Measurements from ENCODE around the gene CIROP. TPM values are rescaled to one million over a fixed set of nuclear protein-coding genes. Genes with fewer than 3 reads are reported as not detected.

The CIROP gene
- total RNA-seq, 4 donors from 2014 or later, result 0.19 TPM; not detected in 3

- Histone ChIP-seq H3K9me3 (no peaks in the 10 kb centered on the region), H3K4me3 (peak overlapping the region; percentile 61 to 81 (median 76)), H3K4me1 (peaks cover 23 to 47% (median 42%) of the 10 kb centered on the region in 4 donors), H3K27me3 (no peaks in the 10 kb centered on the region), H3K36me3 (peaks cover 31 to 49% (median 45%) of the 10 kb centered on the region in 4 donors), H3K27ac (replicated peaks in 1 of 4) (peak overlapping the region; percentile 73 to 83 (median 81))
- intact Hi-C loops (cut with DNase I), result loop anchor here (2.0 kb wide), 1 partner anchor 71 kb away; no protein-coding TSS in a partner anchor
- TF ChIP-seq POLR2A (IDR thresholded peaks at IDR 0.05; ENCODE audit: low read depth) (no peak), EP300 (IDR thresholded peaks at IDR 0.05) (no peak), POLR2AphosphoS5 (IDR thresholded peaks at IDR 0.05) (peak; percentile 55 to 58)
- TF ChIP-seq, protein P1, sequence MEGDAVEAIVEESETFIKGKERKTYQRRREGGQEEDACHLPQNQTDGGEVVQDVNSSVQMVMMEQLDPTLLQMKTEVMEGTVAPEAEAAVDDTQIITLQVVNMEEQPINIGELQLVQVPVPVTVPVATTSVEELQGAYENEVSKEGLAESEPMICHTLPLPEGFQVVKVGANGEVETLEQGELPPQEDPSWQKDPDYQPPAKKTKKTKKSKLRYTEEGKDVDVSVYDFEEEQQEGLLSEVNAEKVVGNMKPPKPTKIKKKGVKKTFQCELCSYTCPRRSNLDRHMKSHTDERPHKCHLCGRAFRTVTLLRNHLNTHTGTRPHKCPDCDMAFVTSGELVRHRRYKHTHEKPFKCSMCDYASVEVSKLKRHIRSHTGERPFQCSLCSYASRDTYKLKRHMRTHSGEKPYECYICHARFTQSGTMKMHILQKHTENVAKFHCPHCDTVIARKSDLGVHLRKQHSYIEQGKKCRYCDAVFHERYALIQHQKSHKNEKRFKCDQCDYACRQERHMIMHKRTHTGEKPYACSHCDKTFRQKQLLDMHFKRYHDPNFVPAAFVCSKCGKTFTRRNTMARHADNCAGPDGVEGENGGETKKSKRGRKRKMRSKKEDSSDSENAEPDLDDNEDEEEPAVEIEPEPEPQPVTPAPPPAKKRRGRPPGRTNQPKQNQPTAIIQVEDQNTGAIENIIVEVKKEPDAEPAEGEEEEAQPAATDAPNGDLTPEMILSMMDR (IDR thresholded peaks at IDR 0.05), result peak in 2 of 3 experiments; percentile 92 to 96
- WGBS, result under 1% methylated on average over 27 of the region's 51 CpGs
- DNase-seq (ENCODE audit: extremely low spot score), result peak; percentile 96
These were observed 46.8 kb downstream of the CIROP start for GRCh38 chr14:23057757-23058653.

- Histone ChIP-seq H3K27me3 (no peaks in the 10 kb centered on the region), H3K27ac (replicated peaks in 1 of 4) (peak within 1 kb of the TSS; percentile 73 to 83 (median 81)), H3K4me3 (peak within 1 kb of the TSS; percentile 61 to 81 (median 76)), H3K4me1 (peaks cover 18 to 43% (median 36%) of the 10 kb centered on the region in 4 donors), H3K9me3 (no peaks in the 10 kb centered on the region), H3K36me3 (peaks cover 28 to 40% (median 37%) of the 10 kb centered on the region in 4 donors)
- intact Hi-C loops (cut with DNase I), result no loop called here
- WGBS, result 7% methylated on average over 16 of the region's 73 CpGs
- TF ChIP-seq, protein P1 (IDR thresholded peaks at IDR 0.05), result no peak
- TF ChIP-seq EP300 (IDR thresholded peaks at IDR 0.05), result no peak
- no peak for TF ChIP-seq POLR2A (IDR thresholded peaks at IDR 0.05; ENCODE audit: low read depth)
- peak in 1 of 2 donors; percentile 20 for TF ChIP-seq POLR2AphosphoS5 (IDR thresholded peaks at IDR 0.05)
- no peak for DNase-seq (ENCODE audit: extremely low spot score)
These were observed 47.6 kb downstream of the CIROP start, which contains the start of gene CDH24 for GRCh38 chr14:23056956-23057756. Gene CDH24 (minus strand): TSS chr14:23057520. CDS start chr14:23055733, 1,787 bp downstream.

- H3K4me3 ChIP-seq, result peak overlapping the region; percentile 61 to 81 (median 76)
- peak overlapping the region in 3 of 4 donors; percentile 8 to 82 (median 39) for H3K27ac ChIP-seq (replicated peaks in 1 of 4)
- H3K9me3 ChIP-seq, result no peaks in the 10 kb centered on the region
- no peaks in the 10 kb centered on the region for H3K27me3 ChIP-seq
- TF ChIP-seq POLR2AphosphoS5 (IDR thresholded peaks at IDR 0.05), result peak in 1 of 2 donors; percentile 28
- TF ChIP-seq, protein P1 (IDR thresholded peaks at IDR 0.05), result peak; percentile 56 to 78 (median 59)
- TF ChIP-seq POLR2A (IDR thresholded peaks at IDR 0.05; ENCODE audit: low read depth), result no peak
- TF ChIP-seq EP300 (IDR thresholded peaks at IDR 0.05), result no peak
- peaks cover 12 to 35% (median 27%) of the 10 kb centered on the region in 4 donors for H3K4me1 ChIP-seq
- intact Hi-C loops (cut with DNase I), result no loop called here
- 12% methylated on average over 17 of the region's 17 CpGs for WGBS
- H3K36me3 ChIP-seq, result peaks cover 26 to 32% (median 29%) of the 10 kb centered on the region in 4 donors
- DNase-seq (ENCODE audit: extremely low spot score), result no peak
These were observed 48.4 kb downstream of the CIROP start for GRCh38 chr14:23056145-23056955.

- H3K36me3 ChIP-seq, result peaks cover 19 to 25% (median 22%) of the 10 kb centered on the region in 4 donors
- DNase-seq (ENCODE audit: extremely low spot score), result no peak
- WGBS, result 100% methylated on average over 1 of the region's 6 CpGs
- peaks cover 11 to 31% (median 25%) of the 10 kb centered on the region in 4 donors for H3K4me1 ChIP-seq
- no peak overlapping the region for H3K4me3 ChIP-seq
- TF ChIP-seq POLR2AphosphoS5 (IDR thresholded peaks at IDR 0.05) (no peak), EP300 (IDR thresholded peaks at IDR 0.05) (no peak), POLR2A (IDR thresholded peaks at IDR 0.05; ENCODE audit: low read depth) (no peak)
- TF ChIP-seq, protein P1 (IDR thresholded peaks at IDR 0.05), result no peak
- H3K27me3 ChIP-seq, result no peaks in the 10 kb centered on the region
- intact Hi-C loops (cut with DNase I), result no loop called here
- peak overlapping the region in 1 of 4 donors; percentile 82 for H3K27ac ChIP-seq (replicated peaks in 1 of 4)
- no peaks in the 10 kb centered on the region for H3K9me3 ChIP-seq
These were observed 49.1 kb downstream of the CIROP start for GRCh38 chr14:23055621-23056144.
